Choroid plexus epithelial cell (primary cell): ENCODE data around the gene ASF1A.

ENCODE experiments used
- DNase-seq: peaks from one replicate; pipeline ENCODE4 v3.0.0-alpha.2; 2010; ENCODE audit warnings: low read depth
- H3K4me3 ChIP-seq: 2 replicates; pipeline ENCODE4 v1.5.1; 2011; ENCODE audit warnings: low read depth, mild to moderate bottlenecking, control low read depth, low read length, moderate library complexity
- CTCF ChIP-seq: conservative IDR thresholded peaks from 2 replicates; pipeline ENCODE4 v1.5.1; 2011; ENCODE audit warnings: low read depth, mild to moderate bottlenecking, control low read depth, inconsistent platforms, low read length, moderate library complexity

ASF1A gene

DNA sequence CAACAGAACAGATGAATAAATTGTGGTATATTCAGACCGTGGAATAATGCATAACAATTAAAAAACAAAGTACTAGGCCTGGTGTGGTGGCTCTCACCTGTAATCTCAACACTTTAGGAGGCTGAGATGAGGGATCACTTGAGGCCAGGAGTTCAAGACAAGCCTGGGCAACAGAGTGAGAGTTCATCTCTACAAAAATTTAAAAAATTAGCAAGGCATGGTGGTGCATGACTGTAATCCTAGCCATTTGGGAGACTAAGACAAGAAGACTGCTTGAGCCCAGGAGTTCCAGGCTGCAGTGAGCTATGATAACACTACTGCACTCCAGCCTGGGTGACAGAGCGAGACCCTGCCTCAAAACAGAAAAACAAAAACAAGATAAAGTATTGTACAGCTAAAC lies 16.1 kb upstream of the ASF1A start:
- DNase-seq = no peak
- no peak for TF ChIP-seq CTCF
- no peak overlapping the region for H3K4me3 ChIP-seq

GRCh38 chr6:118881440-118882313 lies 12.3 kb upstream of the ASF1A start:
- no peak for TF ChIP-seq CTCF
- DNase-seq = no peak
- no peak overlapping the region for H3K4me3 ChIP-seq

- H3K4me3 ChIP-seq = no peak overlapping the region
- TF ChIP-seq CTCF = no peak
- DNase-seq = no peak
These were observed 11.5 kb upstream of the ASF1A start for GRCh38 chr6:118882314-118882905.

DNA sequence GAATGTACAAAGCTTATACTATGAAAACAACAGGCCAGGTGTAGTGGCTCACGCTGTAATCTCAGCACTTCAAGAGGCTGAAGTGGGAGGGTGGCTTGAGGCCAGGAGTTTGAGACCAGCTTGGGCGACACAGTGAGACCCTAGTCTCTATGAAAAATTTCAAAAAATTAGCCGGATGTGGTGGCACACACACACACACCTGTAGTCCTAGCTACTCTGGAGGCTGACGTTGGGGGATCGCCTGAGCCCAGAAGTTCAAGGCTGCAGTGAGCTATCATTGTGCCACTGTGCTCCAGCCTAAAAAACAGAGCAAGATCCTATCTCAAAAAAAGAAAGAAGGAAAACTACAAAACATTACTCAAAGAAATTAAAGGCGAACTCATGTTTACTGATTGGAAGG lies 7.3 kb upstream of the ASF1A start:
- H3K4me3 ChIP-seq = no peak overlapping the region
- no peak for DNase-seq
- TF ChIP-seq CTCF = no peak

GRCh38 chr6:118889163-118889562 lies 4.8 kb upstream of the ASF1A start:
- TF ChIP-seq CTCF = no peak
- no peak overlapping the region for H3K4me3 ChIP-seq
- no peak for DNase-seq

GRCh38 chr6:118890997-118891790 lies 2.8 kb upstream of the ASF1A start:
- DNase-seq = no peak
- no peak for TF ChIP-seq CTCF
- no peak overlapping the region for H3K4me3 ChIP-seq
